K562 (cell line): ENCODE data around the gene TESK1. TPM values are rescaled to one million over a fixed set of nuclear protein-coding genes. Genes with fewer than 3 reads are reported as not detected.
A peak's percentile ranks its signal among the peaks of the same experiment; 100 is the strongest.

Source experiments
- BHLHE40 ChIP-seq: IDR thresholded peaks from 2 replicates; pipeline ENCODE4 v1.6.1; 2011; ENCODE audit warnings: low read length, improper control_type of control experiment
- CREB5 ChIP-seq: fragments of 250-450 bp; sonication (Bioruptor Pico); IDR thresholded peaks from 2 replicates; pipeline ENCODE4 v1.5.0; 2020; ENCODE audit warnings: mild to moderate bottlenecking
- EHMT2 ChIP-seq: fragments of 450-650 bp; IDR thresholded peaks from 2 replicates; pipeline ENCODE4 v1.6.1; 2018; ENCODE audit warnings: antibody characterized with exemption
- FOXJ2 ChIP-seq: fragments of 200-800 bp; sonication (Bioruptor generic); IDR thresholded peaks from 2 replicates; pipeline ENCODE4 v1.6.1; 2016; ENCODE audit warnings: missing genetic modification characterization, missing compliant biosample characterization
- GABPB1 ChIP-seq: sonication (generic); formaldehyde crosslinking; IDR thresholded peaks from 2 replicates; pipeline ENCODE4 v1.8.0; 2022; ENCODE audit warnings: mild to moderate bottlenecking, missing genetic modification reagents
- JUNB ChIP-seq: fragments of 450-650 bp; formaldehyde crosslinking; conservative IDR thresholded peaks from 2 replicates; pipeline ENCODE4 v1.4.0; 2020; ENCODE audit warnings: mild to moderate bottlenecking
- JUND ChIP-seq, 2 experiments: IDR thresholded peaks; 2 replicates in 1 of 2; 3 replicates in 1 of 2; pipeline ENCODE4 v1.6.1; 2011; ENCODE audit warnings: borderline replicate concordance in 2 of 2, low read depth in 2 of 2, low read length in 2 of 2, improper control_type of control experiment in 1 of 2, missing biosample characterization in 1 of 2, missing genetic modification characterization in 1 of 2, missing genetic modification reagents in 1 of 2
- MAZ ChIP-seq, 2 experiments: fragments of 450-650 bp in 1 of 2; sonication (generic) in 1 of 2; formaldehyde crosslinking; IDR thresholded peaks in 1 of 2; conservative IDR thresholded peaks in 1 of 2; 2 replicates each; pipeline versions ENCODE4 v1.4.0 to v1.5.0; 2020; ENCODE audit warnings: mild to moderate bottlenecking in 1 of 2, missing genetic modification reagents in 1 of 2
- MIER1 ChIP-seq: fragments of 450-650 bp; IDR thresholded peaks from 2 replicates; pipeline ENCODE4 v1.6.1; 2016; ENCODE audit warnings: antibody characterized with exemption, mild to moderate bottlenecking, low read depth
- MITF ChIP-seq: IDR thresholded peaks from 2 replicates; pipeline ENCODE4 v1.6.1; 2014; ENCODE audit warnings: antibody characterized with exemption
- MTF1 ChIP-seq: fragments of 250-450 bp; sonication (Bioruptor Pico); IDR thresholded peaks from 2 replicates; pipeline ENCODE4 v1.9.0; 2021; ENCODE audit warnings: moderate library complexity, mild to moderate bottlenecking, inconsistent platforms, borderline replicate concordance
- PBX2 ChIP-seq, 2 experiments: IDR thresholded peaks in 1 of 2; conservative IDR thresholded peaks in 1 of 2; 2 replicates each; pipeline ENCODE4 v1.6.1; 2016; ENCODE audit warnings: low read depth in 2 of 2, mild to moderate bottlenecking in 1 of 2, missing compliant biosample characterization in 1 of 2, missing genetic modification characterization in 1 of 2, moderate library complexity in 1 of 2
- POLR2B ChIP-seq: fragments of 450-650 bp; IDR thresholded peaks from 2 replicates; pipeline ENCODE4 v1.6.1; 2018; ENCODE audit warnings: low read depth; ENCODE audit not compliant: partially characterized antibody
- TBP ChIP-seq: optimal IDR thresholded peaks from 2 replicates; pipeline ENCODE3; 2011; ENCODE audit warnings: low read depth, low read length, improper control_type of control experiment
- U2AF2 ChIP-seq: fragments of 200-400 bp; formaldehyde crosslinking; optimal IDR thresholded peaks from 2 replicates; pipeline ENCODE3; 2017; ENCODE audit warnings: low read depth, mild to moderate bottlenecking, low read length
- ZBTB34 ChIP-seq: fragments of 250-450 bp; sonication (Bioruptor Pico); IDR thresholded peaks from 2 replicates; pipeline ENCODE4 v1.8.0; 2021; ENCODE audit warnings: mild to moderate bottlenecking, moderate library complexity
- ZNF143 ChIP-seq: sonication (generic); formaldehyde crosslinking; IDR thresholded peaks from 2 replicates; pipeline ENCODE4 v1.9.0; 2022; ENCODE audit warnings: mild to moderate bottlenecking, missing genetic modification reagents
- ZNF717 ChIP-seq: fragments of 250-450 bp; sonication (Bioruptor Pico); IDR thresholded peaks from 2 replicates; pipeline ENCODE4 v1.5.0; 2021
- polyA plus RNA-seq, 8 experiments: library from polyadenylated mRNA; depleted of rRNA in 4 of 8; stranded (reverse) in 5 of 8; unstranded in 3 of 8; fragments of >200 nt; fragmentation: Nextera tagmentation in 2 of 8; fragmentation: Illumina TruSeq in 1 of 8; extraction: Ambion mirVana in 2 of 8; extraction: Trizol in 1 of 8; gene quantifications; 2 replicates each; pipeline versions ENCODE4 v1.2.1 to v1.2.3, GENCODE V29; 2011 to 2014; ENCODE audit warnings: inconsistent platforms in 1 of 8, missing spikeins in 1 of 8
- total RNA-seq, 7 experiments: library from RNA; depleted of rRNA in 6 of 7; stranded (reverse); fragments of >200 nt in 6 of 7; fragmentation: Illumina TruSeq in 2 of 7; extraction: Trizol in 2 of 7; gene quantifications; 2 replicates each; pipeline versions ENCODE4 v1.2.1 to v1.2.3, GENCODE V29; 2011 to 2021; ENCODE audit warnings: low replicate concordance in 1 of 7

TESK1 gene
- total and polyA plus RNA-seq, 9 of the 15 experiments (the other 6 are each of a cell fraction or from before 2014, with no cell fraction given) = 0.07 to 10.4 (median 4.1) TPM

- TF ChIP-seq CREB5 (no peak), TBP (no peak), ZNF143 (peak; percentile 91), PBX2 (CRISPR knock-in tag; IDR thresholded peaks at IDR 0.05; ENCODE audit: low read depth) (no peak), PBX2 (tag; conservative IDR thresholded peaks at IDR 0.05; ENCODE audit: low read depth) (no peak), ZNF717 (CRISPR knock-in tag) (no peak), BHLHE40 (0 out of 2 replicates have a peak, but pooled peaks have one; percentile 19), JUNB (CRISPR knock-in tag) (no peak), POLR2B (peak; percentile 43), U2AF2 (no peak), GABPB1 (CRISPR knock-in tag) (peak; percentile 65), ZBTB34 (CRISPR knock-in tag) (no peak), JUND (IDR thresholded peaks at IDR 0.05; ENCODE audit: borderline replicate concordance, low read depth, low read length) (0 out of 2 replicates have a peak, but pooled peaks have one; percentile 3), JUND (tag; IDR thresholded peaks at IDR 0.05; ENCODE audit: borderline replicate concordance, low read depth, low read length) (no peak; the same call in 2 of the 3 replicates), MIER1 (no peak), FOXJ2 (tag) (0 out of 2 replicates have a peak, but pooled peaks have one; percentile 23), EHMT2 (no peak), MITF (no peak), MTF1 (no peak), MAZ (CRISPR knock-in tag; conservative IDR thresholded peaks at IDR 0.05 in 1 of 2, IDR thresholded peaks at IDR 0.05 in 1 of 2) (peak; percentile 56 to 70; a peak in 3 of 4 replicates)
Observed at GRCh38 chr9:35646533-35647265, 41.6 kb downstream of the TESK1 start (continued).
